ENCODE data around the gene GLUD2. TPM values are rescaled to one million over a fixed set of nuclear protein-coding genes. Genes with fewer than 3 reads are reported as not detected.

The GLUD2 gene
- total RNA-seq, 1 donor from 2014 or later = 11.3 TPM

DNA sequence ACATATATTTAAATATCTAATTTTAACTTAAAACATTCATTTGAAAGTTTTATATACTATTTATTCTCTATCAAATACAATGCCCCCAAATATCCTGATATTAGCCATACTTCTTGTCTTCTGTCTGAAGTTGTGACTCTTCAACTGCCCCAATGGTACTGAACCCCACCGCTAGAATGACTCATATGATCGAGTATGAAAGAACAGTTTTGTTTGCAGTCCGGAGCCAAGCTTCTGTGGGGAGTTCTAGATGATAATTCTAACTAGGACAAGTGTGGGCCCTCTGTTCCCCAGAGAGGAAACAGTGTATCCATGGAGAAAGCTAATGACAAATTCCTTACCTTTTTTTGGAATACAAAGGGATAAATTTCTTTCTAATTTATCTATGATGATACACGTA lies 37.2 kb upstream of the GLUD2 start:
- TF ChIP-seq, protein P1, sequence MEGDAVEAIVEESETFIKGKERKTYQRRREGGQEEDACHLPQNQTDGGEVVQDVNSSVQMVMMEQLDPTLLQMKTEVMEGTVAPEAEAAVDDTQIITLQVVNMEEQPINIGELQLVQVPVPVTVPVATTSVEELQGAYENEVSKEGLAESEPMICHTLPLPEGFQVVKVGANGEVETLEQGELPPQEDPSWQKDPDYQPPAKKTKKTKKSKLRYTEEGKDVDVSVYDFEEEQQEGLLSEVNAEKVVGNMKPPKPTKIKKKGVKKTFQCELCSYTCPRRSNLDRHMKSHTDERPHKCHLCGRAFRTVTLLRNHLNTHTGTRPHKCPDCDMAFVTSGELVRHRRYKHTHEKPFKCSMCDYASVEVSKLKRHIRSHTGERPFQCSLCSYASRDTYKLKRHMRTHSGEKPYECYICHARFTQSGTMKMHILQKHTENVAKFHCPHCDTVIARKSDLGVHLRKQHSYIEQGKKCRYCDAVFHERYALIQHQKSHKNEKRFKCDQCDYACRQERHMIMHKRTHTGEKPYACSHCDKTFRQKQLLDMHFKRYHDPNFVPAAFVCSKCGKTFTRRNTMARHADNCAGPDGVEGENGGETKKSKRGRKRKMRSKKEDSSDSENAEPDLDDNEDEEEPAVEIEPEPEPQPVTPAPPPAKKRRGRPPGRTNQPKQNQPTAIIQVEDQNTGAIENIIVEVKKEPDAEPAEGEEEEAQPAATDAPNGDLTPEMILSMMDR (IDR thresholded peaks at IDR 0.05; ENCODE audit: unreplicated experiment) = no peak
- Mint-ChIP-seq H3K36me3 (ENCODE audit: insufficient read depth) (no peaks in the 10 kb centered on the region), H3K4me3 (ENCODE audit: low read depth) (no peak overlapping the region), H3K9me3 (ENCODE audit: low read depth) (peaks cover 37% of the 10 kb centered on the region), H3K4me1 (ENCODE audit: low read depth) (peaks cover 3% of the 10 kb centered on the region), H3K27ac (no peak overlapping the region), H3K27me3 (no peaks in the 10 kb centered on the region)
- no peak for DNase-seq (ENCODE audit: low spot score, unreplicated experiment)

DNA sequence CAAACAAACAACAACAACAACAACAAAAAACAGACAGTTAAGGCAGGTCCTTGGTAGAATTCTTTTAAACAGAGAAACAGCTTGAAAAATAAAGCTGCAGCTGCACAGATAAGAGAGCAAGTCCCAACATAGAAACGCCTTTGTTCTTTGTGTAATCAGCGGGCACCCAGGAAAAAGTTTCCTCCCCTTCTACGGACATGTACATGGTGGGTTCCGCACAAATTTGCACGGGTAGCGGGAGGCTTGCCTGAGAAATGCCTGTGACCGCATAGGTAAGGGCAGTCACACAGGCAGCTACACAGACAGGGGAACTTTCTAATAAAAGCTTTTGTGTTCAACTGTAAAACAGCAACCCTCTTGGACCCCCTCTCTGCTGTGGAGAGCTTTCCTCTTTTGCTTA lies 36.2 kb upstream of the GLUD2 start:
- H3K9me3 Mint-ChIP-seq (ENCODE audit: low read depth) = peaks cover 33% of the 10 kb centered on the region
- H3K4me1 Mint-ChIP-seq (ENCODE audit: low read depth) = peaks cover 3% of the 10 kb centered on the region
- no peaks in the 10 kb centered on the region for H3K36me3 Mint-ChIP-seq (ENCODE audit: insufficient read depth)
- no peaks in the 10 kb centered on the region for H3K27me3 Mint-ChIP-seq
- H3K4me3 Mint-ChIP-seq (ENCODE audit: low read depth) = no peak overlapping the region
- no peak for DNase-seq (ENCODE audit: low spot score, unreplicated experiment)
- H3K27ac Mint-ChIP-seq = no peak overlapping the region
- TF ChIP-seq, protein P1 (IDR thresholded peaks at IDR 0.05; ENCODE audit: unreplicated experiment) = no peak

DNA sequence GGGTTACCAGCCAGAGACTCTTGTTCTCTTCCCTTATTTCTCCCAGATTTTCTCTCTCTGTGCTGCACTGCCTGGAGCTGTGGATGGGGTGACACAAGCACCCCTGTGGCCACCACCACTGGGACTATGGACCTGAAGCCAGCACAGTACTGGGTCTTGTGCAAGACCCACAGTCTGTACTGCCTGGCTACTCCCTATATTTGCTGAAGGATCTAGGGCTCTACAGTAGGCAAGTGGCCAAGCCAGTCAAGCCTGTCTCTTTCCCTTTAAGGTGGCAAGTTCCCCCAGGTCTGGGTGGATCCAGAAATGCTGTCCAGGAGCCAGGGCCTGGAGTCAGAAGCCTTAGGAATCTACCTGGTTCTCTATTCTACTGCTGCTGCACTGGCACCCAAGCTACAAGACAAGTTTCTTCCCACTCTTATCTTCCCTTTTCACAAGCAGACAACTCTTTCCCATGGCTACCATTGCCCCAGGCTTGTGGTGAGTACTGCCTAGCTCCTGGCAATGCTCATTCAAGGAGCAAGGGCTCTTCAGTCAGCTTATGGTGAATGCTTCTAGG lies 33.4 kb upstream of the GLUD2 start:
- TF ChIP-seq, protein P1 (IDR thresholded peaks at IDR 0.05; ENCODE audit: unreplicated experiment) = no peak
- H3K4me3 Mint-ChIP-seq (ENCODE audit: low read depth) = no peak overlapping the region
- H3K36me3 Mint-ChIP-seq (ENCODE audit: insufficient read depth) = no peaks in the 10 kb centered on the region
- H3K27ac Mint-ChIP-seq = no peak overlapping the region
- peaks cover 3% of the 10 kb centered on the region for H3K4me1 Mint-ChIP-seq (ENCODE audit: low read depth)
- H3K9me3 Mint-ChIP-seq (ENCODE audit: low read depth) = peaks cover 22% of the 10 kb centered on the region
- no peak for DNase-seq (ENCODE audit: low spot score, unreplicated experiment)
- no peaks in the 10 kb centered on the region for H3K27me3 Mint-ChIP-seq

DNA sequence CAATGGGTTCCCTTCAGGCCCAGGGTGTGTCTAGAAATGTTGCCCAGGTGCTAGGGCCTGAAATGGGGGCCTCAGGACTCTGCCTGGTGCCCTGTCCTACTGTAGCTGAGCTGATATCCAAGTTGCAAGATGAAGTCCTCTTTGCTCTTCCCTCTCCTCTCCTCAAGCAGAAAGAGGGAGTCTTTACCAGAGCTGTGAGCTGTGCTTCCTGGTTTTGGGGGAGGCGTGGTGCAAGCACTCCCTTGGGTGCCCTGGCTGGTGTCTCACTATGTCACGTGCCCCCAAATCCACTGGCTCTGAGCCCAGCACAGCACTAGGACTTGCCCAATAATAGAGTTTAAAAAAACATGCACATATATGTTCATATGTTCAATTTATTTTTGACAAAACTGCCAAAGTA lies 32.6 kb upstream of the GLUD2 start:
- Mint-ChIP-seq H3K36me3 (ENCODE audit: insufficient read depth) (no peaks in the 10 kb centered on the region), H3K4me1 (ENCODE audit: low read depth) (peaks cover 3% of the 10 kb centered on the region), H3K27ac (no peak overlapping the region), H3K27me3 (no peaks in the 10 kb centered on the region), H3K9me3 (ENCODE audit: low read depth) (peaks cover 22% of the 10 kb centered on the region), H3K4me3 (ENCODE audit: low read depth) (no peak overlapping the region)
- TF ChIP-seq, protein P1 (IDR thresholded peaks at IDR 0.05; ENCODE audit: unreplicated experiment) = no peak
- DNase-seq (ENCODE audit: low spot score, unreplicated experiment) = no peak

DNA sequence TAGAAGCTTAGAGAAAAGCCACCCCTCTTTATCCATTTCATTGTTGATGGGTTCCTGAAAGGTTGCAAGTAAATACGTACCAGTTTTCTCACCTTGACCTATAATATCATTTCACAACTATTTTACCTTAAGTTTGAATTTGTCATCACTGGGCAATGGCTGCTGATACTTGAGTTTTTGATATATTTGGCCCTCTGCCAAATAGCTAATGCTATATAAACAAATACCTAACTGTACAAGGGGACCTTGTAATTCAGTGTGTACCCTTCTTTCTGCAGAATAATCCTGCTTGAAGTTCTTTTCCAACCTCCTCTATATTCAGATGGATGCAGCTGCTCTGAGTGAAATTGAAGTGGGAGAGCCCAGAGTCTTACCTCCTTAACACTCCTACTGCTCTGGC lies 19.0 kb upstream of the GLUD2 start:
- Mint-ChIP-seq H3K27ac (no peak overlapping the region), H3K36me3 (ENCODE audit: insufficient read depth) (no peaks in the 10 kb centered on the region), H3K4me3 (ENCODE audit: low read depth) (no peak overlapping the region), H3K27me3 (no peaks in the 10 kb centered on the region), H3K9me3 (ENCODE audit: low read depth) (peaks cover 26% of the 10 kb centered on the region), H3K4me1 (ENCODE audit: low read depth) (no peaks in the 10 kb centered on the region)
- TF ChIP-seq, protein P1 (IDR thresholded peaks at IDR 0.05; ENCODE audit: unreplicated experiment) = no peak
- DNase-seq (ENCODE audit: low spot score, unreplicated experiment) = no peak
